CD4-positive, CD25-positive, alpha-beta regulatory T cell (primary cell): ENCODE measurements around the gene ADD2. TPM values are rescaled to one million over a fixed set of nuclear protein-coding genes. Genes with fewer than 3 reads are reported as not detected.

ENCODE experiments used
- ATAC-seq, 2 donors: fragments of 150-1000 bp; cut with Tn5 transposase; one replicate each; pipeline ENCODE4 v1.10.0; 2021; ENCODE audit warnings: low read depth in 2 of 2, moderate number of reproducible peaks in 2 of 2, moderate library complexity in 1 of 2
- DNase-seq, 3 donors: peaks; one replicate each; pipeline versions ENCODE4 v3.0.0 to v3.0.0-alpha.2; 2012 to 2022; ENCODE audit warnings: mixed read lengths in 1 of 3
- H3K27ac ChIP-seq: one replicate; pipeline ENCODE4 v1.7.0; 2013; ENCODE audit warnings: mild to moderate bottlenecking, low read length; ENCODE audit not compliant: insufficient read depth, poor library complexity, severe bottlenecking
- H3K27me3 ChIP-seq: one replicate; pipeline ENCODE4 v1.7.0; 2013; ENCODE audit warnings: low read length; ENCODE audit not compliant: control insufficient read depth, insufficient read depth
- H3K36me3 ChIP-seq: one replicate; pipeline ENCODE4 v1.7.0; 2013; ENCODE audit warnings: mild to moderate bottlenecking, low read length, moderate library complexity; ENCODE audit not compliant: control insufficient read depth, insufficient read depth
- H3K4me1 ChIP-seq: 2 replicates; pipeline ENCODE4 v1.7.0; 2013; ENCODE audit warnings: mild to moderate bottlenecking, low read length; ENCODE audit not compliant: insufficient read depth, control insufficient read depth, poor library complexity, severe bottlenecking
- H3K4me3 ChIP-seq: one replicate; pipeline ENCODE4 v1.7.0; 2013; ENCODE audit warnings: low read depth, mild to moderate bottlenecking, low read length, moderate library complexity
- H3K9me3 ChIP-seq, 2 experiments: 1 replicate in 1 of 2; 2 replicates in 1 of 2; pipeline ENCODE4 v1.7.0; 2013; ENCODE audit warnings: low read length in 2 of 2, mild to moderate bottlenecking in 1 of 2, moderate library complexity in 1 of 2; ENCODE audit not compliant: control insufficient read depth in 2 of 2
- H3K27ac Mint-ChIP-seq, 3 donors: one replicate each; pipeline ENCODE4 v1.8.0; 2020 to 2022; ENCODE audit warnings: mild to moderate bottlenecking in 3 of 3, mixed read lengths in 3 of 3, moderate library complexity in 2 of 3
- H3K27me3 Mint-ChIP-seq: one replicate; pipeline ENCODE4 v1.8.0; 2022; ENCODE audit warnings: mild to moderate bottlenecking, mixed read lengths
- H3K36me3 Mint-ChIP-seq: one replicate; pipeline ENCODE4 v1.8.0; 2020; ENCODE audit warnings: mixed read lengths
- H3K4me1 Mint-ChIP-seq, 4 donors: one replicate each; pipeline ENCODE4 v1.8.0; 2020 to 2022; ENCODE audit warnings: mixed read lengths in 4 of 4, mild to moderate bottlenecking in 1 of 4
- H3K4me3 Mint-ChIP-seq, 4 donors: one replicate each; pipeline ENCODE4 v1.8.0; 2020 to 2022; ENCODE audit warnings: mild to moderate bottlenecking in 4 of 4, mixed read lengths in 4 of 4, moderate library complexity in 3 of 4
- H3K9me3 Mint-ChIP-seq, 7 donors: one replicate each; pipeline ENCODE4 v1.8.0; 2020 to 2022; ENCODE audit warnings: mixed read lengths in 7 of 7, mild to moderate bottlenecking in 3 of 7, moderate library complexity in 2 of 7
- polyA plus RNA-seq, 4 donors: library from polyadenylated mRNA; unstranded; fragments of 300-500 nt; fragmentation: Illumina TruSeq; gene quantifications; one replicate each; pipeline ENCODE4 v1.2.3, GENCODE V29; 2021
- total RNA-seq: library from RNA; stranded (reverse); gene quantifications from one replicate; pipeline ENCODE4 v1.2.3, GENCODE V29; 2022

The ADD2 gene
- total and polyA plus RNA-seq, 5 donors from 2014 or later: 0.02 to 0.67 TPM; not detected in 3

- no peaks in the 10 kb centered on the region for H3K36me3 ChIP-seq
- H3K9me3 Mint-ChIP-seq: peaks cover 0 to 3% (median 0%) of the 10 kb centered on the region in 7 donors
- H3K27me3 ChIP-seq: peaks cover 29% of the 10 kb centered on the region
- H3K9me3 ChIP-seq: no peaks in the 10 kb centered on the region
- DNase-seq: no peak
- peaks cover 12% of the 10 kb centered on the region for H3K4me1 ChIP-seq
- no peak overlapping the region for H3K4me3 ChIP-seq
- H3K4me1 Mint-ChIP-seq: peaks cover 3 to 15% (median 6%) of the 10 kb centered on the region in 4 donors
- ATAC-seq: no peak
- no peak overlapping the region for H3K27ac ChIP-seq
- H3K27me3 Mint-ChIP-seq: peaks cover 53% of the 10 kb centered on the region
- H3K4me3 Mint-ChIP-seq: no peak overlapping the region
- no peak overlapping the region for H3K27ac Mint-ChIP-seq
- no peaks in the 10 kb centered on the region for H3K36me3 Mint-ChIP-seq
Measured at GRCh38 chr2:70793450-70793849, 25.4 kb upstream of the ADD2 start.

- no peak within 1 kb of the TSS for H3K27ac ChIP-seq
- H3K4me3 ChIP-seq: no peak within 1 kb of the TSS
- peaks cover 39% of the 10 kb centered on the region for H3K27me3 ChIP-seq
- Mint-ChIP-seq H3K4me3 (peak within 1 kb of the TSS in 3 of 4 donors; percentile 73 to 83 (median 76)), H3K27me3 (peaks cover 70% of the 10 kb centered on the region), H3K36me3 (no peaks in the 10 kb centered on the region), H3K4me1 (peaks cover 3 to 15% (median 8%) of the 10 kb centered on the region in 4 donors), H3K9me3 (peaks cover 0 to 3% (median 0%) of the 10 kb centered on the region in 7 donors), H3K27ac (no peak within 1 kb of the TSS)
- ATAC-seq (no peak), DNase-seq (no peak)
- H3K36me3 ChIP-seq: no peaks in the 10 kb centered on the region
- H3K4me1 ChIP-seq: peaks cover 12% of the 10 kb centered on the region
- no peaks in the 10 kb centered on the region for H3K9me3 ChIP-seq
Measured at GRCh38 chr2:70790136-70790828, 22.3 kb upstream of the ADD2 start, which contains the start of gene FIGLA. FIGLA (minus strand) TSS chr2:70790643; CDS start chr2:70790638, 5 bp downstream.

GRCh38 chr2:70789304-70790135 lies 21.5 kb upstream of the ADD2 start:
- ATAC-seq: peak in 1 of 2 donors; percentile 44
- peaks cover 3 to 15% (median 10%) of the 10 kb centered on the region in 4 donors for H3K4me1 Mint-ChIP-seq
- H3K9me3 ChIP-seq: no peaks in the 10 kb centered on the region
- peaks cover 0 to 3% (median 0%) of the 10 kb centered on the region in 7 donors for H3K9me3 Mint-ChIP-seq
- H3K27me3 ChIP-seq: peaks cover 36% of the 10 kb centered on the region
- no peaks in the 10 kb centered on the region for H3K36me3 ChIP-seq
- H3K36me3 Mint-ChIP-seq: no peaks in the 10 kb centered on the region
- peak; percentile 8 to 68 (median 33) for DNase-seq
- H3K27ac Mint-ChIP-seq: no peak overlapping the region
- peak overlapping the region in 3 of 4 donors; percentile 73 to 83 (median 76) for H3K4me3 Mint-ChIP-seq
- H3K4me3 ChIP-seq: no peak overlapping the region
- H3K27me3 Mint-ChIP-seq: peaks cover 64% of the 10 kb centered on the region
- H3K27ac ChIP-seq: no peak overlapping the region
- H3K4me1 ChIP-seq: peaks cover 12% of the 10 kb centered on the region

GRCh38 chr2:70785137-70785911 lies 17.3 kb upstream of the ADD2 start:
- no peak overlapping the region for H3K27ac ChIP-seq
- H3K9me3 Mint-ChIP-seq: peaks cover 0 to 5% (median 0%) of the 10 kb centered on the region in 7 donors
- H3K9me3 ChIP-seq: no peaks in the 10 kb centered on the region
- ATAC-seq (peak in 1 of 2 donors; percentile 50), DNase-seq (peak in 1 of 3 donors; percentile 46)
- H3K27ac Mint-ChIP-seq: no peak overlapping the region
- H3K4me3 Mint-ChIP-seq: no peak overlapping the region
- peaks cover 10% of the 10 kb centered on the region for H3K4me1 ChIP-seq
- peaks cover 45% of the 10 kb centered on the region for H3K27me3 Mint-ChIP-seq
- peaks cover 0 to 11% (median 6%) of the 10 kb centered on the region in 4 donors for H3K4me1 Mint-ChIP-seq
- no peaks in the 10 kb centered on the region for H3K36me3 ChIP-seq
- H3K36me3 Mint-ChIP-seq: no peaks in the 10 kb centered on the region
- peaks cover 22% of the 10 kb centered on the region for H3K27me3 ChIP-seq
- H3K4me3 ChIP-seq: no peak overlapping the region

GRCh38 chr2:70784320-70784719 lies 16.3 kb upstream of the ADD2 start:
- no peaks in the 10 kb centered on the region for H3K36me3 ChIP-seq
- no peak overlapping the region for H3K4me3 ChIP-seq
- no peak for DNase-seq
- no peaks in the 10 kb centered on the region for H3K36me3 Mint-ChIP-seq
- H3K27me3 ChIP-seq: peaks cover 20% of the 10 kb centered on the region
- peaks cover 0 to 5% (median 2%) of the 10 kb centered on the region in 4 donors for H3K4me1 Mint-ChIP-seq
- H3K27ac ChIP-seq: no peak overlapping the region
- H3K9me3 ChIP-seq: no peaks in the 10 kb centered on the region
- H3K27ac Mint-ChIP-seq: no peak overlapping the region
- no peaks in the 10 kb centered on the region for H3K4me1 ChIP-seq
- peaks cover 0 to 5% (median 0%) of the 10 kb centered on the region in 7 donors for H3K9me3 Mint-ChIP-seq
- peaks cover 38% of the 10 kb centered on the region for H3K27me3 Mint-ChIP-seq
- H3K4me3 Mint-ChIP-seq: no peak overlapping the region
- no peak for ATAC-seq

GRCh38 chr2:70779911-70780545 lies 12.0 kb upstream of the ADD2 start:
- no peaks in the 10 kb centered on the region for H3K36me3 Mint-ChIP-seq
- peaks cover 6% of the 10 kb centered on the region for H3K27me3 ChIP-seq
- peaks cover 0 to 5% (median 0%) of the 10 kb centered on the region in 7 donors for H3K9me3 Mint-ChIP-seq
- H3K27me3 Mint-ChIP-seq: peaks cover 20% of the 10 kb centered on the region
- no peaks in the 10 kb centered on the region for H3K9me3 ChIP-seq
- no peaks in the 10 kb centered on the region for H3K4me1 Mint-ChIP-seq
- no peak overlapping the region for H3K27ac ChIP-seq
- no peak overlapping the region for H3K4me3 ChIP-seq
- no peak overlapping the region for H3K4me3 Mint-ChIP-seq
- H3K36me3 ChIP-seq: no peaks in the 10 kb centered on the region
- no peak for ATAC-seq
- no peaks in the 10 kb centered on the region for H3K4me1 ChIP-seq
- no peak for DNase-seq
- H3K27ac Mint-ChIP-seq: no peak overlapping the region

GRCh38 chr2:70779491-70779890 lies 11.5 kb upstream of the ADD2 start:
- no peaks in the 10 kb centered on the region for H3K4me1 ChIP-seq
- Mint-ChIP-seq H3K27ac (no peak overlapping the region), H3K4me3 (no peak overlapping the region), H3K9me3 (peaks cover 0 to 5% (median 0%) of the 10 kb centered on the region in 7 donors), H3K27me3 (peaks cover 26% of the 10 kb centered on the region), H3K36me3 (no peaks in the 10 kb centered on the region), H3K4me1 (no peaks in the 10 kb centered on the region)
- no peaks in the 10 kb centered on the region for H3K36me3 ChIP-seq
- H3K9me3 ChIP-seq: no peaks in the 10 kb centered on the region
- DNase-seq (no peak), ATAC-seq (no peak)
- peaks cover 6% of the 10 kb centered on the region for H3K27me3 ChIP-seq
- H3K4me3 ChIP-seq: no peak overlapping the region
- no peak overlapping the region for H3K27ac ChIP-seq
